Ectodermal cell (in vitro differentiated cells): ENCODE measurements around the gene MMP20.
"Not testable (repeated sequence)": the region's sequence is repeated elsewhere in the genome, so short reads cannot be mapped to it uniquely, and the experiment has no call there.

Experiments used
- H3K27ac ChIP-seq: 2 replicates; pipeline ENCODE4 v1.7.0; 2013; ENCODE audit warnings: mild to moderate bottlenecking, low read depth, low read length; ENCODE audit not compliant: insufficient read depth, poor library complexity, severe bottlenecking
- H3K27me3 ChIP-seq: 2 replicates; pipeline ENCODE4 v1.7.0; 2013; ENCODE audit warnings: mild to moderate bottlenecking, low read length; ENCODE audit not compliant: insufficient read depth, control insufficient read depth, poor library complexity, severe bottlenecking
- H3K36me3 ChIP-seq: one replicate; pipeline ENCODE4 v1.7.0; 2013; ENCODE audit warnings: low read length; ENCODE audit not compliant: control insufficient read depth, insufficient read depth
- H3K4me1 ChIP-seq: one replicate; pipeline ENCODE4 v1.7.0; 2013; ENCODE audit warnings: low read length; ENCODE audit not compliant: control insufficient read depth, insufficient read depth
- H3K4me3 ChIP-seq: 2 replicates; pipeline ENCODE4 v1.7.0; 2013; ENCODE audit warnings: low read depth, low read length, control low read depth; ENCODE audit not compliant: insufficient read depth
- H3K9me3 ChIP-seq: 2 replicates; pipeline ENCODE4 v1.7.0; 2013; ENCODE audit warnings: mild to moderate bottlenecking, low read length, moderate library complexity; ENCODE audit not compliant: control insufficient read depth
- WGBS, 2 experiments: methylation state at CpG; one replicate each; pipeline ENCODE4 v1.1.7; 2013; ENCODE audit warnings: missing lambda C conversion rate in 2 of 2; 5-methylcytosine and 5-hydroxymethylcytosine counted together

Gene MMP20

GRCh38 chr11:102653744-102654291 lies 28.7 kb upstream of the MMP20 start:
- Histone ChIP-seq H3K9me3 (no peaks in the 10 kb centered on the region), H3K4me3 (no peak overlapping the region), H3K27ac (no peak overlapping the region), H3K27me3 (no peaks in the 10 kb centered on the region), H3K4me1 (no peaks in the 10 kb centered on the region), H3K36me3 (no peaks in the 10 kb centered on the region)
- 91 to 93% methylated on average over 16 of the region's 16 CpGs for WGBS, 2 experiments

DNA sequence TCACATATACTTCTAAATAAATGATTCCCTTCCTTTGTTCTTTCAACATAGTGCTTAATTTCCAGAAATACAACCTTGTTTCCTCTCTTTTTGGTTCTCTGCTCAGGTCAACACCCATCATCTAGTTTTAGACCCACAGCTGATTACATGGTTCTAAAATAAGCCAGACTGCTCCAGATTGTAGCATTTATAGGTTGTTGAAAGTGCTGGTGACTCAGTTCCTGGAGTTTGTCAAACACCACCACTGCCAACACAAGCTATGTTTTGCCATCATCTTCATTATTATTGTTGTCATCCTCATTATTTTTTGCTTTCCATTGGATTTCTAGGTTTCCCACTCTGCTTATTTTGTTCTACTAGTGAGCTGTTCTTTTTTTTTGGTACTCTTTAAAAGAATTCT lies 22.3 kb upstream of the MMP20 start:
- Histone ChIP-seq H3K4me3 (no peak overlapping the region), H3K27me3 (no peaks in the 10 kb centered on the region), H3K27ac (no peak overlapping the region), H3K9me3 (no peaks in the 10 kb centered on the region), H3K36me3 (no peaks in the 10 kb centered on the region), H3K4me1 (no peaks in the 10 kb centered on the region)

GRCh38 chr11:102643941-102644340 lies 18.8 kb upstream of the MMP20 start:
- Histone ChIP-seq H3K27me3 (no peaks in the 10 kb centered on the region), H3K9me3 (no peaks in the 10 kb centered on the region), H3K4me1 (peaks cover 6% of the 10 kb centered on the region), H3K27ac (no peak overlapping the region), H3K36me3 (no peaks in the 10 kb centered on the region), H3K4me3 (no peak overlapping the region)
- WGBS, 2 experiments, result 89 to 93% methylated on average over 4 of the region's 4 CpGs

DNA sequence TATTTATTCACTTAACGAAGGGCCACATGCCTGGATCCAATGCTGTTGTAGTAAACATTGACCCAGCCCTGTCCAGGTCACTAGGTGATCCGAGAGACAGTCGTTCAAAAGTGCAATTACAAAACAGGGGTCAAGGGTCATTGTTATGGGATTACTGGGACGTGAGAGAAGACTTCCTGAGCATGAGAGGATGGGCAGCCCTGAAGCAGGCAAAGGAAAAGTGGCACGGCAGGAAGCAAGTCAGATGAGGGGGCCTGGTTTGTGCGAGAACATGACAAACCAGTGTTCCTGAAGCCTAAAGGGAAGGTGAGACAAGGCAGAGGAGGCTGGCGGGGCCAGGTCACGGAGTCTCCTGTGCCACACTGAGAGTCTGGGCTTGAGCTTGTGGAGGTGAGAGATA lies 15.8 kb upstream of the MMP20 start:
- H3K9me3 ChIP-seq, result no peaks in the 10 kb centered on the region
- peaks cover 6% of the 10 kb centered on the region for H3K4me1 ChIP-seq
- 71 to 74% methylated on average over 8 of the region's 8 CpGs for WGBS, 2 experiments
- H3K27ac ChIP-seq, result no peak overlapping the region
- no peaks in the 10 kb centered on the region for H3K36me3 ChIP-seq
- no peak overlapping the region for H3K4me3 ChIP-seq
- no peaks in the 10 kb centered on the region for H3K27me3 ChIP-seq

- H3K36me3 ChIP-seq, result no peaks in the 10 kb centered on the region
Measured at GRCh38 chr11:102639656-102640055, 14.5 kb upstream of the MMP20 start.

DNA sequence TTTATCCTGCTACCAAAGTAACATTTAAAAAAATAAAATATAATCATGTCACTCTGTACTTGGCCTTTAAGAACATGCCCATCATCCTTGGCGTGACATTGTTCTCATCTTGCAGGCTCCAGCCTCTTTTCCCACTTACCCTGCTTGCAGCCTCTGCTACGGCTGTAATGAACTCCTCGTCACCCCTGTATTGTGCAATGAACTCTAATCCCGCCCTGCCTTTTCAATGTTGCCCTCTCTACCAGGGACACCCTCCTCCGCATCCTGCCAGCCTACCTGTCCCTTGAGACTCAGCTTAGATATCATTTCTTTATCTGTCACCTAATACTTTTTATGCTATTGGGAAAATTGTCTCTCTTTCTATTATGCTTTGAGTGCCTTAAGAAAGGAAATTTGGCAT lies 12.6 kb upstream of the MMP20 start:
- no peaks in the 10 kb centered on the region for H3K27me3 ChIP-seq
- no peaks in the 10 kb centered on the region for H3K36me3 ChIP-seq
- no peaks in the 10 kb centered on the region for H3K9me3 ChIP-seq
- H3K27ac ChIP-seq, result no peak overlapping the region
- peaks cover 6% of the 10 kb centered on the region for H3K4me1 ChIP-seq
- no peak overlapping the region for H3K4me3 ChIP-seq
- 66 to 74% methylated on average over 5 of the region's 5 CpGs for WGBS, 2 experiments

More at GRCh38 chr11:102639656-102640055, 14.5 kb upstream of the MMP20 start:
- Histone ChIP-seq H3K9me3 (no peaks in the 10 kb centered on the region), H3K27ac (no peak overlapping the region), H3K4me1 (peaks cover 6% of the 10 kb centered on the region), H3K4me3 (no peak overlapping the region), H3K27me3 (no peaks in the 10 kb centered on the region)

DNA sequence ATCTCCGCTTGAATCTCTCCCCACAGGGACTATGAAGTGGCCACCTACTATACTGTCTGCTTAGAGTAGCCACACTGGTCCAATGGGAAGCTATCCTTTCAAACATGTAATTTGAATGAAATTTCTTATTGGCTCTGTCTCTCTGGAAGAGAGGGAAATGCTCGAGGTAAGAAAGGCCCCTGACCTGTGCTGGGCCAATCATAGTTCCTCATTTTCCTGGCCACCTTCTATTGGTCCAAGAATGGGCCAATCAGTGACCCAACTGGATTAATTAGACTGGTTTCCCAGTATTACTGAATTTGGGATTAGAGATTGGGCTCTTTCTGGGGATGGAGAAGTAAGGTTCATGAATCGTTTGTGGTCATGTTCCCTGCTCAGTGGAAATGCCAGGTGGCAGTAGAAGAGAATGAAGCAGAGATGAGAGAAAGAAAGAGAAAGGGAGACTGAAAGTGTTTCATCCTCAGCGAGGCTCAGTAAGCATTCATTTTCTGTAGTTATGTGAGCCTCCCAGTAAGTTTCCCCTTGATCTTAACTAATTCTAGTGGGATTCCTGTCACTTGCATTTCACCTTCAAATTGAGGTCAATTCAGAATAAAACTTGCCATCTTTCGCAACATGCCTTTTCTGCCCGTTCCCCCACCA lies 8.4 kb upstream of the MMP20 start:
- Histone ChIP-seq H3K36me3 (no peaks in the 10 kb centered on the region), H3K27ac (no peak overlapping the region), H3K27me3 (no peaks in the 10 kb centered on the region), H3K9me3 (no peaks in the 10 kb centered on the region), H3K4me1 (no peaks in the 10 kb centered on the region), H3K4me3 (no peak overlapping the region)
- WGBS, 2 experiments, result 92 to 97% methylated on average over 6 of the region's 6 CpGs

DNA sequence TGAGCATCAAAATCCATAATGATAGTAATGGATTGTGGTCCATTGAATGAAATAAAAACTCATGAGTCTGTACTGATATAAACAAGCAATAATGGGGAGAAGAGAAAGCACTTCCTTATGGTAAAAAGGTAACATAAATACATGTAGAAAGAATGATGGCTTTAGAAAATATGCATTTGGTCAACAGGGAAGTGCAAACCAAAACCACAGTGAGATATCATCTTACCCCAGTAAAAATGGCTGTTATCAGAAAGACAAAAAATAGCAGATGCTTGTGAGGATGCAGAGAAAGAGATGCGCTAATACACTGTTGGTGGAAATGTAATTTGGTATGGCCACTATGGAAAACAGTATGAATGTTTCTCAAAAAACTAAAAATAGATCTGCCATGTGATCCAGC lies 6.9 kb upstream of the MMP20 start:
- no peaks in the 10 kb centered on the region for H3K27me3 ChIP-seq
- H3K9me3 ChIP-seq, result no peaks in the 10 kb centered on the region
- no peak overlapping the region for H3K4me3 ChIP-seq
- H3K36me3 ChIP-seq, result no peaks in the 10 kb centered on the region
- H3K4me1 ChIP-seq, result no peaks in the 10 kb centered on the region
- H3K27ac ChIP-seq, result no peak overlapping the region
- WGBS, 2 experiments, result 92 to 100% methylated on average over 1 of the region's 1 CpG

GRCh38 chr11:102630598-102631448 lies 5.7 kb upstream of the MMP20 start:
- no peak overlapping the region for H3K4me3 ChIP-seq
- no peaks in the 10 kb centered on the region for H3K36me3 ChIP-seq
- no peak overlapping the region for H3K27ac ChIP-seq
- 81 to 84% methylated on average over 9 to 10 of the region's 11 CpGs for WGBS, 2 experiments
- H3K9me3 ChIP-seq, result no peaks in the 10 kb centered on the region
- H3K4me1 ChIP-seq, result no peaks in the 10 kb centered on the region
- H3K27me3 ChIP-seq, result no peaks in the 10 kb centered on the region

GRCh38 chr11:102629908-102630307 lies 4.8 kb upstream of the MMP20 start:
- not testable (repeated sequence) for H3K4me3 ChIP-seq, H3K4me1 ChIP-seq, H3K27ac ChIP-seq, H3K27me3 ChIP-seq, H3K9me3 ChIP-seq, H3K36me3 ChIP-seq
- WGBS, 2 experiments, result 88% methylated on average over 1 of the region's 1 CpG; no CpG with 5 or more reads in 1 of the 2 experiments
